T-cell (primary cell): ENCODE measurements around the gene SMIM23. TPM values are rescaled to one million over a fixed set of nuclear protein-coding genes. Genes with fewer than 3 reads are reported as not detected.

Source experiments
- ATAC-seq, 4 experiments: fragments of 200-7000 bp in 3 of 4; fragments of 150-1000 bp in 1 of 4; cut with Tn5 transposase; replicated peaks in 1 of 4; 1 replicate in 3 of 4; 2 replicates in 1 of 4; pipeline ENCODE4 v1.10.0; 2021; ENCODE audit warnings: moderate library complexity in 3 of 4, mild to moderate bottlenecking in 2 of 4, moderate number of reproducible peaks in 1 of 4
- CTCF ChIA-PET, 2 donors: fragments of 300-600 bp; sonication (Branson Sonifier 250); formaldehyde crosslinking; loops; one replicate each; lab custom pipeline; 2022; ENCODE audit warnings: antibody characterized with exemption in 2 of 2; lab: Charles Lee
- POLR2A ChIA-PET, 2 donors: fragments of 300-600 bp; sonication (Branson Sonifier 250); formaldehyde crosslinking; loops; one replicate each; lab custom pipeline; 2022; ENCODE audit warnings: antibody characterized with exemption in 2 of 2; lab: Charles Lee
- DNase-seq, 35 experiments: peaks; one replicate each; pipeline versions ENCODE4 v3.0.0 to v3.0.0-alpha.2; 2013 to 2023
- H3K27ac ChIP-seq: one replicate; pipeline ENCODE4 v1.5.1; 2013; ENCODE audit warnings: low read length
- H3K27me3 ChIP-seq, 2 experiments: replicated peaks in 1 of 2; 1 replicate in 1 of 2; 2 replicates in 1 of 2; pipeline versions ENCODE4 v1.6.1 to v1.7.0; 2013; ENCODE audit warnings: low read length in 1 of 2, mixed read lengths in 1 of 2; ENCODE audit not compliant: control insufficient read depth in 2 of 2, insufficient read depth in 2 of 2; ENCODE audit errors: extremely low read depth in 1 of 2
- H3K36me3 ChIP-seq, 2 donors: 1 replicate in 1 of 2; 2 replicates in 1 of 2; pipeline versions ENCODE4 v1.6.1 to v1.7.0; 2013; ENCODE audit warnings: low read length in 1 of 2; ENCODE audit not compliant: control insufficient read depth in 2 of 2, insufficient read depth in 1 of 2; ENCODE audit errors: extremely low read depth in 1 of 2
- H3K4me1 ChIP-seq, 2 experiments: 1 replicate in 1 of 2; 2 replicates in 1 of 2; pipeline versions ENCODE4 v1.6.1 to v1.7.0; 2013; ENCODE audit warnings: low read length in 2 of 2, mixed read lengths in 1 of 2; ENCODE audit not compliant: insufficient read depth in 2 of 2, control insufficient read depth in 1 of 2; ENCODE audit errors: extremely low read depth in 1 of 2
- H3K4me3 ChIP-seq, 2 donors: 1 replicate in 1 of 2; 2 replicates in 1 of 2; pipeline versions ENCODE4 v1.5.1 to v1.7.0; 2013; ENCODE audit warnings: mild to moderate bottlenecking in 2 of 2, low read length in 1 of 2, moderate library complexity in 1 of 2; ENCODE audit not compliant: control insufficient read depth in 1 of 2; ENCODE audit errors: extremely low read depth in 1 of 2
- H3K9me3 ChIP-seq: 2 replicates; pipeline ENCODE4 v1.7.0; 2013
- H3K27ac Mint-ChIP-seq, 2 donors: one replicate each; pipeline ENCODE4 v1.8.0; 2020 to 2021; ENCODE audit warnings: mild to moderate bottlenecking in 2 of 2, mixed read lengths in 2 of 2
- H3K27me3 Mint-ChIP-seq, 2 donors: one replicate each; pipeline ENCODE4 v1.8.0; 2021 to 2022; ENCODE audit warnings: mixed read lengths in 2 of 2
- H3K36me3 Mint-ChIP-seq: one replicate; pipeline ENCODE4 v1.8.0; 2021; ENCODE audit warnings: mixed read lengths
- H3K4me1 Mint-ChIP-seq, 3 donors: one replicate each; pipeline ENCODE4 v1.8.0; 2020 to 2022; ENCODE audit warnings: mixed read lengths in 3 of 3, mild to moderate bottlenecking in 1 of 3
- H3K4me3 Mint-ChIP-seq, 3 donors: one replicate each; pipeline ENCODE4 v1.8.0; 2020 to 2022; ENCODE audit warnings: mild to moderate bottlenecking in 3 of 3, mixed read lengths in 3 of 3, moderate library complexity in 3 of 3
- H3K9me3 Mint-ChIP-seq, 3 donors: one replicate each; pipeline ENCODE4 v1.8.0; 2020 to 2022; ENCODE audit warnings: mixed read lengths in 3 of 3
- WGBS: methylation state at CpG from one replicate; pipeline ENCODE4 v1.1.5; 2013; ENCODE audit warnings: missing lambda C conversion rate; ENCODE audit not compliant: insufficient coverage; 5-methylcytosine and 5-hydroxymethylcytosine counted together
- total RNA-seq, 35 experiments: library from RNA in 6 of 35; stranded (reverse) in 6 of 35; fragments of 120-200 nt in 1 of 35; gene quantifications; one replicate each; pipeline versions ENCODE4 v1.2.1 to v1.2.4 and lab custom pipeline; 2013 to 2026

The SMIM23 gene
- total RNA-seq, 5 donors from 2014 or later (not counting 1 experiment from before 2014, with no cell fraction given), result not detected

GRCh38 chr5:171766875-171767274 lies 18.7 kb upstream of the SMIM23 start:
- no peak for DNase-seq
- ATAC-seq, result no peak
- no peak overlapping the region for H3K4me3 ChIP-seq
- no peaks in the 10 kb centered on the region for H3K36me3 Mint-ChIP-seq
- H3K9me3 ChIP-seq, result no peaks in the 10 kb centered on the region
- H3K4me3 Mint-ChIP-seq, result no peak overlapping the region
- H3K27ac Mint-ChIP-seq, result no peak overlapping the region
- no peaks in the 10 kb centered on the region for H3K36me3 ChIP-seq
- H3K27me3 Mint-ChIP-seq, result peaks cover 21 to 25% of the 10 kb centered on the region in 2 donors
- ChIA-PET POLR2A (no interaction called here), CTCF (no interaction called here)
- no peaks in the 10 kb centered on the region for H3K4me1 Mint-ChIP-seq
- no CpG with 5 or more reads among the region's 2 CpGs for WGBS
- no peak overlapping the region for H3K27ac ChIP-seq
- H3K27me3 ChIP-seq, result peaks cover 0 to 22% of the 10 kb centered on the region in 2 experiments
- peaks cover 5 to 13% (median 7%) of the 10 kb centered on the region in 3 donors for H3K9me3 Mint-ChIP-seq
- no peaks in the 10 kb centered on the region for H3K4me1 ChIP-seq

GRCh38 chr5:171770153-171770552 lies 15.5 kb upstream of the SMIM23 start:
- ChIA-PET CTCF (no interaction called here), POLR2A (no interaction called here)
- Histone ChIP-seq H3K36me3 (no peaks in the 10 kb centered on the region), H3K9me3 (no peaks in the 10 kb centered on the region), H3K4me3 (no peak overlapping the region), H3K4me1 (no peaks in the 10 kb centered on the region), H3K27ac (no peak overlapping the region), H3K27me3 (peaks cover 0 to 19% of the 10 kb centered on the region in 2 experiments)
- 20% methylated on average over 3 of the region's 4 CpGs for WGBS
- Mint-ChIP-seq H3K4me3 (no peak overlapping the region), H3K36me3 (no peaks in the 10 kb centered on the region), H3K27me3 (peaks cover 11 to 14% of the 10 kb centered on the region in 2 donors), H3K9me3 (peaks cover 5 to 13% (median 7%) of the 10 kb centered on the region in 3 donors), H3K4me1 (no peaks in the 10 kb centered on the region), H3K27ac (no peak overlapping the region)
- ATAC-seq, result no peak
- no peak for DNase-seq

- ChIA-PET POLR2A (no interaction called here), CTCF (no interaction called here)
- Mint-ChIP-seq H3K9me3 (peaks cover 4 to 9% (median 5%) of the 10 kb centered on the region in 3 donors), H3K4me1 (no peaks in the 10 kb centered on the region), H3K36me3 (no peaks in the 10 kb centered on the region), H3K27ac (no peak overlapping the region), H3K4me3 (no peak overlapping the region), H3K27me3 (peaks cover 8 to 14% of the 10 kb centered on the region in 2 donors)
- H3K4me3 ChIP-seq, result no peak overlapping the region
- H3K9me3 ChIP-seq, result no peaks in the 10 kb centered on the region
- H3K27ac ChIP-seq, result no peak overlapping the region
- H3K4me1 ChIP-seq, result no peaks in the 10 kb centered on the region
- DNase-seq (no peak), ATAC-seq (no peak)
- H3K36me3 ChIP-seq, result no peaks in the 10 kb centered on the region
- no CpG with 5 or more reads among the region's 3 CpGs for WGBS
- peaks cover 0 to 20% of the 10 kb centered on the region in 2 experiments for H3K27me3 ChIP-seq
These were observed 13.8 kb upstream of the SMIM23 start for GRCh38 chr5:171771856-171772255.

- Mint-ChIP-seq H3K4me1 (no peaks in the 10 kb centered on the region), H3K27me3 (peaks cover 8 to 19% of the 10 kb centered on the region in 2 donors), H3K4me3 (no peak overlapping the region), H3K36me3 (no peaks in the 10 kb centered on the region), H3K27ac (no peak overlapping the region), H3K9me3 (no peaks in the 10 kb centered on the region)
- ChIA-PET POLR2A (no interaction called here), CTCF (no interaction called here)
- H3K4me1 ChIP-seq, result no peaks in the 10 kb centered on the region
- 96% methylated on average over 3 of the region's 8 CpGs for WGBS
- H3K27ac ChIP-seq, result no peak overlapping the region
- no peak overlapping the region for H3K4me3 ChIP-seq
- DNase-seq, result no peak
- no peak for ATAC-seq
- H3K36me3 ChIP-seq, result no peaks in the 10 kb centered on the region
- H3K27me3 ChIP-seq, result peaks cover 0 to 26% of the 10 kb centered on the region in 2 experiments
- H3K9me3 ChIP-seq, result no peaks in the 10 kb centered on the region
These were observed 12.5 kb upstream of the SMIM23 start for GRCh38 chr5:171773106-171773505.

- H3K36me3 ChIP-seq, result no peaks in the 10 kb centered on the region
- H3K9me3 ChIP-seq, result no peaks in the 10 kb centered on the region
- 90% methylated on average over 6 of the region's 9 CpGs for WGBS
- peaks cover 0 to 35% of the 10 kb centered on the region in 2 experiments for H3K27me3 ChIP-seq
- DNase-seq (no peak), ATAC-seq (no peak)
- Mint-ChIP-seq H3K4me3 (no peak overlapping the region), H3K36me3 (no peaks in the 10 kb centered on the region), H3K27me3 (peaks cover 10 to 17% of the 10 kb centered on the region in 2 donors), H3K9me3 (no peaks in the 10 kb centered on the region), H3K4me1 (no peaks in the 10 kb centered on the region), H3K27ac (no peak overlapping the region)
- H3K4me3 ChIP-seq, result no peak overlapping the region
- POLR2A ChIA-PET, result no interaction called here
- H3K27ac ChIP-seq, result no peak overlapping the region
- no peaks in the 10 kb centered on the region for H3K4me1 ChIP-seq
- CTCF ChIA-PET, result no interaction called here
These were observed 11.2 kb upstream of the SMIM23 start for GRCh38 chr5:171774418-171774817.

- Histone ChIP-seq H3K4me1 (no peaks in the 10 kb centered on the region), H3K9me3 (no peaks in the 10 kb centered on the region), H3K4me3 (no peak overlapping the region), H3K36me3 (no peaks in the 10 kb centered on the region), H3K27ac (no peak overlapping the region), H3K27me3 (peaks cover 0 to 29% of the 10 kb centered on the region in 2 experiments)
- ChIA-PET POLR2A (no interaction called here), CTCF (no interaction called here)
- Mint-ChIP-seq H3K4me1 (no peaks in the 10 kb centered on the region), H3K27ac (no peak overlapping the region), H3K36me3 (no peaks in the 10 kb centered on the region), H3K4me3 (no peak overlapping the region), H3K9me3 (no peaks in the 10 kb centered on the region), H3K27me3 (peaks cover 7 to 16% of the 10 kb centered on the region in 2 donors)
- ATAC-seq (no peak), DNase-seq (no peak)
- WGBS, result 22% methylated on average over 7 of the region's 12 CpGs
These were observed 9.4 kb upstream of the SMIM23 start for GRCh38 chr5:171776213-171776612.
